Renal pelvis (tissue), 4 donors: ENCODE measurements around the gene CINP. TPM values are rescaled to one million over a fixed set of nuclear protein-coding genes. Genes with fewer than 3 reads are reported as not detected.
"Not testable (repeated sequence)": the region's sequence is repeated elsewhere in the genome, so short reads cannot be mapped to it uniquely, and the experiment has no call there.

Experiments
- DNase-seq: peaks from one replicate; pipeline ENCODE4 v3.0.0-alpha.2; 2013
- polyA plus RNA-seq, 3 donors: library from polyadenylated mRNA; unstranded; fragments of 120-200 nt; gene quantifications; one replicate each; pipeline ENCODE4 v1.2.1, GENCODE V29; 2013; ENCODE audit not compliant: insufficient read length in 3 of 3

CINP gene
- polyA plus RNA-seq, 3 donors: 34.1 to 36.0 (median 34.6) TPM

DNA sequence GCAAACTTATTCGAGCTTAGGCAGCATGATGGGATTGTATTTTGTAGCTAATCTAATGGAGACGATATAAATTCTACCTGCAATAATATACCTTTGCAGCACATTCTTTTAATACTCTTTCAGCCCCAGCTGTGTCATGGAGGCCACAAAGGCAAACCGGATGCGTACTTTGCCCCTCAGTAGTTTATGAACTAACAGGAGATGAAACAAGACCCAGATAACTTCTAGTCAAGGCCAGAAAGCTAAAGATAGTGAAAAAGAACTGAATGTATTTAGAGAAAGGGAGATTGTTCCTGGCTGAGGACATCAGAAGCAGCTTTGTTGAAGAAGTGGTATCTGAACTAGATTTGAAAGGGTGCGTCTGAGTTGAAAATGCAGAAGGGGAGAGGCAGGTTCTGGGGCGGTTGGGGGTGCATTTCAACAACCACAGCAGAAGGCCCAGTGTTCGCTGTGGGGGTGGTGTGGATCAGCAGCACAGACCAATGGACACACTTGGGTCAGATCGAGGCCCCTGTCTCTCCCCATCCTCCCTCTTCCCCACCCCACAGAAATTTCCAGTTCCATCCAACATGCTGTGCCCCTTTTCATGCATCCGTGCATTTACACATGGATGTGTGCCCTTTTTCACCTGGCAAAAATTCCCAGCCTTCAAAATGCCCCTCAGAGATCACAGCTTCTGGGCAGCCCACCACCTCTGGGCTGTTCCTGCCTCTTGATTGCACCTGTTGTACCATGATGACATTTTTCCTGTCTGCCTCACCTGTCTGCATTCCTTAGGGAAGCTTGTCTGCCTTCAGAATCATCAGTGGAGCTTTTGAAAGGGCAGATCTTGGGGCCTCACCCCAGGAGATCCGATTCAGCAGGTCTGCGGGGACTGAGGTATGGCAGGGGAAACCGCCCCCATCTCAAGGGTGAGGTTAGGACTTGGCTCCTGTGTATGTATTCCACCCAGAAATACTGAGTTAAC lies 41.0 kb downstream of the CINP start:
- no peak for DNase-seq

DNA sequence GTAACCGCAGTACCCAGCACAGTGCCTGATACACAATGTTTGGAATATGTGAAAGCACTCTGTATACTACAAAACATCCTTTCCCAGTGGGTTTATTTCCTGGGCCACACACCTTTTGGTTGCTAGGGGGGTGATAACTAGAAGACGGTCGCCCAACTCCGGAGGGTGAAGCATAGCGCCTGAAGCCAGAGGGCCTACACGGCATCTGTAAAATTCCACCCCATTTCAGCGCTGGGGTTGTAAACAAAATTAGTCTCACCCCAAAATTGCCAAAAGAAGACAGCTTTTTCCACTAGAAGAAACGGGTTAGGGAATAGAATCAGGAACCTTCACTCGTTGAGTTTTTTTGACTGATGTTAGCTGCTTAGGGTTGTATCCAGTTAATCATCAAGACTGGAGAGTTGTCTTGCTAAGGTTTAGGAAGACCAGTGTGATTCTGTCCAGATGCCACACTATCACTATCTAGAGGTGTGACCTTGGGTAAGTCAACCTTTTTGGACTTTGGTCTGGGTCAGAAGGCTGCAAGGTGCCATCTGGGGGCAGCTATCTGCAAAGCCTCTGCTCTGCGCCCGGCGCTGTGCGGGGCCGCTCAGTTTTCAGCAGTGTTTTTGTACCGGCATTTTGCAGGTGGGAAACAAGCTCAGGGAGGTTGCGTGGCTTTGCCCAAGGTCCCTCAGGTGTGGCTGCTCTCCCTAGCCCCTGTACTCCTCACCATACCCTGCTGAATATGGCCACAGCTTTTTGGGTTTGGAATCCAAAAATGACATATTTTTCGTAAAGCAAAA lies 41.8 kb downstream of the CINP start:
- DNase-seq: no peak

DNA sequence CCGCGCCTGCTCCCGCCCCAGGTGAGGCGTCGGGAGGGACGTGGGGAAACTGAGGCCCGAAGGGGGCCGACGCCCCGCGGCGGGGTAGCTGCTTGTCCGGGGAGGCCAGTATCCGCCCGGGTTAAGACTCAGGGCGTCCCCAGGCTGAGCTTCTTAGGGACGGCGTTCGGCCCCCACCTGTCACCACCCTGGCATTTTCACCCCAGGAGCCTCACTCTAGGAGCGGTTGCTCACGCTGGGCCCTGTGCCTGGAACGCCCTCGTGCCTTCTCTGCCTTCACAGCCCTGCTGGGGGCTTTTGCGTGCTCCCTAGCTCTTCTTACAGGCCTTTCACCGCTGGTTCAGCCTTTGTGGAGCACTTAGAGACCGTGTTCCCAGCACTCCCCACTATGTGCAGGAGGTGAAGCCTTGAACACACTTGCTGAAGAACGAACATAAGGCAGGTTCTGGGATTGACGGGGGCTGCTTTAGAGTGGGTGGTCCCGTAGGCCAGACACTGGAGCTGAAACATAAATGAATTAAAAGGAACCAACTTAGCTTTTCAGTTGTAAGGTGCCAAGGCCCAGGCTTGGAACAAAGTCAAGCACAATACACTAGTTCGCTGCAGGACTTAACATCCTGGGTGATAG lies 42.5 kb downstream of the CINP start:
- DNase-seq: no peak

DNA sequence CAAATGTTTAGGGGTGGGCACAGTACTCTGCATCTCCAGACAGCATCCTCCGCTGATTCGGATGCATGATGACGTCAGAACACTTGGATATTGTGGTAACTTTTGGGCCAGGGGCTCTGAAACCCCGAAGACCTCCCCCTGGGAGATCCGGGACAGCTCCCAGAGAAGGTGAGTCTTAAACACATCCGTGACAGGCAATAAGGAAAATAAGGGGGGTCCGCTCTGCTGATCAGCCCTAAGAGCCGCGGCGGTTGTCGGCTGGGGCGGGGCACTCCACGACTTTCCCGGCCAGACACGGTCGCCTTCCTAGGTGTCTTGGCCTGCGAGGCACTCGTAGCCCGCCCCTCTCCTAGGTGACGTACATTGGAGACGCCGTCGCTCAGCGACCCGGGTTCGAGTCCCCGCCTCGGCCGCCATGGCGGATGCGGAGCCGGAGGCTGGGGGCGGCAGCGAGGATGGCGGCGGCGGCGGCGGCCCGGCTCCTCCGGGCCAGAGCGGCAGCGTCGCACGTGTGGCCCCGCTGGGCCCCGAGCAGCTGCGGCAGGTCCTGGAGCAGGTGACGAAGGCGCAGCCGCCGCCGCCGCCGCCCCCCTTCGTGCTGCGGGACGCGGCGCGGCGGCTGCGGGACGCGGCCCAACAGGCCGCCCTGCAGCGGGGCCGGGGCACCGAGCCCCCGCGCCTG lies 43.2 kb downstream of the CINP start, which contains the start of gene ZNF839:
Gene ZNF839, plus strand, starts transcription at position 396 of the 682 bp plus-strand sequence. Its CDS starts 20 bp downstream, at position 416.
- DNase-seq: peak; percentile 90

DNA sequence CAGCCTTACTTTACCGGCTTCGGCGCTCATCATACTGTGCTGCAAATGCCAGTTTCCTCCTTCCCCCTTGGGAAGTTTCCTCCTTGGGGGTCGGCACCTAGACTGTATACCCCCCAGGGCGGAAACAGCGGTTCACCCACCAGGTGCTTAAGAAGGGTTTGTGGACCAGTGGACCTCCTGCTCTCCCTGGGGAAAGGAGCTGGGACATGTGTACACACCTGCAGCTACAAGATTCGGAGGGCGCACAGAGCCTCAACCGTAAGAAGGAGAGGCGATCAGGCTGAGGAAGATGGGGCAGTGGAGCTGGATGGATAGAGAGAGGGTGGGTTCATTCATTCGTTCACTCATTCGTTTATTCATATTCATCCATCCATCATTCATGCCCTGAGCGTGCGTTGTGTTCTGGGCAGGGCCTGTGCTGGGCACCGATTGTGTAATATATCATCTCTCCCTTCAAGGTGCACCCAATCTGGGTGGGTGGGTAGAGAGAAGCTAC lies 43.9 kb downstream of the CINP start:
- no peak for DNase-seq

DNA sequence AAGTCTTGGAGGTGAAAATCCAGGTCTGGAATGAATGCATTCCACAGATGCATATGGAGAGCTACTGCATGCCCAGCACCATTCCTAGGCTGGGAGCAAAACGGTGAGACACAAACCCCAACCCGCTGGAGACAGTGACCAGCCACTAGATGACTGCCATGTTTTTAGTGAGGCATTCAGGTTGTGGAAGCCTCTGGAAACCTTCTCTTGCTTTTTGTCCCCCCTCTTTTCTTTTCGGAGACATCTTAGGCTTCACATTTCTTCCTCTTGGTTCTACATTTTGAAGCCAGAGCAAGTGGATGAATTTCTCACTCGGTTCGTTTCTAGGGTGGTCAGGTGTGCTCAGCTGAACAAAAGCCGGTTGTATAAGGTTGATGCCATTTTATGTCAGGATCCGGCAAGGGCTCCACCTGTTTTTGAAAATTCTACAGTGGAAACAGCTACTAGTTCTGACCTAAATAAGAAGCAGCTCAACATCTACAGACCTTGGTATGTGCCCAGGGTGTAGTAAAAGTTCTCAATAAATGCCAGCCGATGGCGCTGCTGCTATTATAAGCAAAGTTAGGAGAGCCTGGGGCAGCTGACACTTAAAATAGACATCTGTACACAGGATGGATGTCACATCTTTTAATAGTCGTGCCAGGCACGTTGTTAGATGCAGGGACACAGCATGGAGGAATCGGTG lies 45.0 kb downstream of the CINP start:
- DNase-seq: no peak

DNA sequence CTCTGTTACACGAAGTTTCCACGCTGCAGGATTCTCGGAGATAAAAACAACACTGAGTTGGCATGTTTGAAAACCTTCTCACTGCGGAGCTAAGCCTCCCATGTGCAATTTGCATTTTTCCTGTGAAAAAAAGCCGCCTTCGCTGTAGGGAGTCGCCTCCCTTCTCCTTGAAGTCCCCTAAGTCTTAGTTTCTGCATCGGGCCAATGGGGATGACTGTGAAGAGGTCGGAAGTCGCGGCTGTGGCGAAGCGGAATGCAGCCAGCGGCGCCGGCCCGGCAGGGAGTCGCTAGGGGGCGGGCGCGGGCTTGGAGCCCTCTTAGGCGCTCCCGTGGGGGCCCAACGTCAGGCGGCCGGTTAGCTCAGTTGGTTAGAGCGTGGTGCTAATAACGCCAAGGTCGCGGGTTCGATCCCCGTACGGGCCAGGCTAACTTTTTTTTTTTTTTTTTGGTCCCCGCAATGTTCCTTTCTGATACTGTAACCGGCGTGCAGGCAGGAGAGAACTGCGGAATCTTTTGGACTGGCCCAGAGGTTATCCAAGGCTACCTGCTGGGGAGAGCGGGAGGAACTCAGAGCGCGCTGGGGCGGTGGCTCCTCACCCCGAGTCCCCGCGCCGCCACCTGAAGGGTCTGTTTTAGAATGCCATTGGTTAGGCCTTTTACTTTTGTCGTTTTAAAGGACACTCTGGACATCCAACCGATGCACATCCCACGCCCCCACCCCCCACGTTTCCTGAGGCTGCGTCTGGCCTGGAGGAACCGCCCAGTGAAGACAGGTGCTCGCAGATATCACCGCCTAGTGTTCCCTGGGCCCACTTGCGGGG lies 45.7 kb downstream of the CINP start:
- DNase-seq: peak; percentile 91

DNA sequence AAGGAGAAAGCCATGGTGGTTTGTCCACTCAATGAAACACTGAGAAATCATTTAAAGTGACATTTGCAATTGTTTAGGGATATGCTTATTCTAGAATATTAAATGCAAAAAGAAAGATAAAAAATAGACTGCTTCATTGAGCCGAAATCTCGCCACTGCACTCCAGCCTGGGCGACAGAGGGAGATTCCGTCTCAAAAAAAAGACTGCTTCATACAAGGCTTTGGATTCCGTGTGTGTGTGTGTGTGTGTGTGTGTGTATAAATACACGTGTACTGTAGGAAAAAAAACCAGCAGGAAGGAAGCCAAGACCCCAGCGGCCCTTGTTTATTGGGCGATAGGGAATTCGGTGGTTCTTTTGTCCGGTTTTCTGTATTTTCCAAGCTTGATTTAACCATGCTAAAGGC lies 46.4 kb downstream of the CINP start:
- DNase-seq: peak; percentile 82

DNA sequence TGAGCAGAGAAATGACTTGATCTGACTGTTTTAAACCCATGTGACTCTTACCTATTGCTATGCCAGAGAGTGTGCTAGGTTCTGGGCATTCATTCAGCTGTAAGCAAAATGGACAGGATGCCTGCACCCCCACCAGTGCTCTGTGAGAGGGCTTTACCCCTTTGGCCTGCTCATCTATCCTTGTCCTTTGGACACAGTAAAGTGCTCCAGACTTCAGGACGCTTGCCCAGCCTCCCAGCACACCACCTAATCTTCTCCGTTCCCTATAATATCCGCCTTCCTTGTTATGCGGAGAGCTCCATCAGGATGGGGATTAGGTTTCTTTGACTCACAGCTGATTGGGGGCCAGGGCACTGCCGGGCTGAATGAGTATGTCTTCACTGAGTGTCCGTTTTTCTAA lies 47.6 kb downstream of the CINP start:
- DNase-seq: no peak

DNA sequence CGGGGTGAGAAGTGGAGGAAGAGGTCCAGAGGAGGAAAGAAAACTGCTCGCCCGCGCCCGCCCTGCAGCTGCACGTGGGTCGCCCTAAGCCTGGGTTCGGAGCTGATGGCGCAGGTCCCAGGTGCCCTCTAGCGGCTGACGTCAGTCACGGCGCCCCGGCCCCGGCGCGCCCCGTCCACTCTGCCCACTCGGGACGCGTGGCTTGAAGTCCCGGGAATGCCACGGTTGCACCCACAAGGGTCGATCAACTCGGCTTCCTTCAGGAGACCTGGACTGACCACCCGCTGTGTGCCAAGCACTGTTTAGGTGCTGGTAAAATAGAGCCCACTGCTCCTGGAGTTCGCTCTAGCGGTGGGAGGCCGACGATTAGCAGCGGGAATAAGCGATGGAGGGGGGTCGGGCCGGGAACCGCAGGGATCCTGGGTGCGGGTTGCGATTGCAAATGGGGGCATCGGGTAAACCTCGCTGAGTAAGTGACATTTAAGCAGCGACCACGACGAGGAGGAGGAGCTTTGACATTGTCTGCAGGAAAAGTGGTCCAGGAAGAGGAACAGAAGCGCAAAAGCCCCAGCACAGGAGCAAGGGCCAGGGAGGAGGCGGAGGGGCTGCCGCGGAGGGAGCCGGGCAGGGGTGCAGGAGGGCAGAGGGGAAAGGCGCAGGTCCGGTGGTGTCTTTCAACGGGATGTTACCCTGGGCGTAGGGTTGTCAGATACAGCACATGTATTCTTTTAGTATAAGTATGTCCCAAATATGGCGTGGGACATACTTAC lies 48.3 kb downstream of the CINP start:
- DNase-seq: peak; percentile 76

DNA sequence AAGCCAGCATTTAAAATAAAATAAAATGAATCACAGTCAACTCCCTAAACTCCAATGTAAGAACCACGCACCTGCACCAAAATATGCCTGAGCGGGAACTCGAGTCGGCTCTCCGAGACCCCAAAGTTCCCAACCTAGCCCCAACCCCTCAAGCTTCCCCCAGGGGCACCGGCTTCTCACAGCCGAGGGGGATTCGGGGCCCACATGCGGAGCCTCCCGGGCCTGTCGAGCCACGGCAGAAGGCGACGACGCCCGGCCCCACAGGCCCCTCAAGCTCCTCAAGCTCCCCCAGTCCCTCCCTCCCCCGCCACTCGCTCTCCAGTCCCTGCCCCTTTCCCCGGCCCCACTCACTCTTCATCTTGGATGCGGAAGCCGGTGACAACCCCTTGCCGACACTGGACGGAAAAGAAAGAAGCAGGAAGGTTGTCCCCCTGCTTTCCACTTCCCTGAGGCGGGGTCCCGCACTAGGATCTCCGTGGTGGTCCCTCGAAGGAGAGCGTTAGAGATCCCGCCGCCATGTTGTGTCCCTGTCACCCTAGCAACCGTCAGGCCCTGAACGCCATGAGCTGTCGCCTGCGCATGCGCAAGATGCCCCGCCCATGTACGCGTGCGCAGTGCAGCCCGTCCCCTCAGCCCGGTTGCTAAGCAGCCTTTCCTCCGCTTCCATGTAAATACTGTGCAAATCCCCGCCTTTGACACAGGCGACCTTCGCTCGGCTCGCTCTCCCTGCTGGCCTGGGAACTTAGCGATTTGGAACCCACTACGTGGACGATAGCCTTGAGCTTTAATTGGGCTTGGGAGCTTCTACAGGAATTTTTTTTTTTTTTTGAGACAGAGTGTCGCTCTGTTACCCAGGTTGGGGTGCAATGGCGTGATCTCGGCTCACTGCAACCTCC lies 57.8 kb downstream of the CINP start, which contains the start of gene MOK:
Gene MOK, minus strand, starts transcription at position 554 of the 896 bp plus-strand sequence. Its CDS starts 196 bp downstream, at position 358.
- peak; percentile 97 for DNase-seq

DNA sequence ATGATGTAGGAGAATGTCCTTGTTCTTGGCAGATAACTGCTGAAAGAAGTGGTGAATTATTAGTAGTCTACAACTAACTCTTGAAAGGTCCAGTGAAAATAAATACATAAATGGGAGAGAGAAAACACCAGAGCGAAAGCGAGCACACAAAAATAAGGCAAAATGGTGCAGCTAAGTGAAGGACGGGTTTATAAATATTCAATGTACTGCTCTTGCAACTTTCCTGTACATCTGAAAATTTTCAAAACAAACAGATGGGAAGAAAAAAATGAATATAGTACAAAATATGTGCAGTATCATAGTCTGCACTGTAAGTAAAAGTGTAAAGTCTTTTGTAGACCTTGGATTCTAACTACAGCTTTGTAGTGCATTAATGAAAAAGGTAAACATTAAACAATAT lies 59.0 kb downstream of the CINP start:
- no peak for DNase-seq

DNA sequence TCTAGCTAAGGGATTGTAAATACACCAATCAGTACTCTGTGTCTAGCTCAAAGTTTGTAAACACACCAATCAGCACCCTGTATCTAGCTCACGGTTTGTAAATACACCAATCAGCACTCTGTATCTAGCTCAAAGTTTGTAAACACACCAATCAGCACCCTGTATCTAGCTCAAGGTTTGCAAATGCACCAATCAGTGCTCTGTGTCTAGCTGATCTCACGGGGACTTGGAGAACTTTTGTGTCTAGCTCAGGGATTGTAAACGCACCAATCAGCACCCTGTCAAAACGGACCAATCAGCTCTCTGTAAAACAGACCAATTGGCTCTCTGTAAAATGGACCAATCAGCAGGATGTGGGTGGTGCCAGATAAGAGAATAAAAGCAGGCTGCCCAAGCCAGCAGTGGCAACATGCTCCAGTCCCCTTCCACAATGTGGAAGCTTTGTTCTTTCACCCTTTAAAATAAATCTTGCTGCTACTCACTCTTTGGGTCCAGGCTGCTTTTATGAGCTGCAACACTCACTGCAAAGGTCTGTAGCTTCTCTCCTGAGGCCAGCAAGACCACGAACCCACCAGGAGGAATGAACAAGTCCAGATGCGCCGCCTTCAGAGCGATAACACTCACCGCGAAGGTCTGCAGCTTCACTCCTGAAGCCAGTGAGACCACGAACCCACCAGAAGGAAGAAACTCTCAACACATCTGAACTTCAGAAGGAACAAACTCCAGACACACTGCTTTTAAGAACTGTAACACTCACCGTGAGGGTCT lies 64.2 kb downstream of the CINP start:
- not testable (repeated sequence) for DNase-seq
